RKO (cell line): ENCODE measurements around the gene MSX2.

Source experiments
- DNase-seq: peaks from one replicate; pipeline ENCODE4 v3.0.0-alpha.2; 2016; ENCODE audit warnings: low spot score

The MSX2 gene

DNA sequence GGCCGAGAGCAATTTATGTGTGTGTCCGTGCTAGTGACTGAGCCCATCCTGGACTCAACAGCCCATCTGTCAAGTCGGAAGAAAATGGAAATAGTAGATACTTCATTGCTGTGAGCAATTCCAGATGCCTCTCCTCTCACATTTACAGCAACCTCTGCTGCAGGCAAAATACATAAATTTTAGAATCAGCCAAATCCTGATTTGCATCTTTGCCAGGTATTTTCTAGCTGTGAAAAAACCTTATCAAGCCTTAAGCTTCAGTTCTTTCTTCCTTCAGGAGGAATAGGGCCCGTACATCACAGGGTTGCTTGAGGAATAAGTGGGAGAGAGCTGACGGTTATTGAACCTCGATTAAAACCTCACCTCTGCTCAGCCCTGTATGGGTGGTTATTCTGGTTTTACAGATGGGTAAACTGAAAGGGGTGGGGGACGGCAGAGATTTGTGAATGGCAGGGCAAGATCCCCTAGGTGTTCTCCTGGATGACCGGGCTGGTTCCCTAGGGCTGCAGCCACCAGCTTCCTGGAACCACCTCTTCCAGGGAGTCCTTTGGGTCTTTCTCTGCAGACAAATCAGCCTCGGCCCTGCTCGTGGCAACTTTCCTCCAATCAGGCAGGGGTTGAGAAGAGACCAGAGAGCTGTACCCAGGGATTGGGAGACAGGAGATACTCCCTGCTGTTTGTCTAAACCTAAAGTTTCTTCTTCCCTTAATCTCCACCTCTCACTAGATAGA, 5.3 kb upstream of the MSX2 start:
- no peak for DNase-seq

DNA sequence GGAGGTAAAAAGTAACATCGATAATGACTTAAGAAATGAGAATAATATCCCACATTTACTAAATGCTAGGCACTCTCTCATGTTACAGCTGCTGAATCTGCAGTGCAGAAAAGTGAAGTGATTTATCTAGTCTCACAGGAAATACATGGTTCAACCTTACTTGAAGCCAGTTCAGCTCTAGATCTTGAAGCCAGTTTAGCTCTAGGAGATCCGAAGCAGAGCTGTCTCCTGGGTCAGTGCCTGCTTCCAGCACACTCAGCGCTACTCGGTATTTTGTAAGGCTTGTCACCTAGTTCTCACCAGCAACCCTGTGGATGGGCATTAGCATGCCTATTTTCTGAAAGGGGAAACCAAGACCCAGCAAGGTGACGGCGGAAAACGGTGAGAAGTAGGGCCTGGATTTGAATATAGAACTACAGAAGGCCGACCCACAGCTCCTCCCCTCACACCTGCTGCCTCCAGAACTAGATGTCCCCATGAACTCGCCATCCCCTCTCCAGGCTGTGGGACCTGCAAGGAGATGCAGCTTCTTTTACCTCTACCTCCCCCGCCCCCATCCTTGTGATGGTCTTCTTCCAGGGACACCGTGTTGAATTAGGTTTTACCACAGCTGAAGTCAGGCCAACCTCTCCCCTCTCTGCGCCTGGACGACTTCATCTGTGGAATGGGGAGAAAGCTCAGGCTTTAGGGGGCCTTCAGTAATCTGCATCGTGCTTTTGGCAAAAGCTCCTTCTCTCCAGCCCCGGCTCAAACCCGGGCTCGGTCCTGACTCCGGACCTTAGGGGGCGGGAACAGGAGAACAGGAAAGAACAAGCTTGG, 4.4 kb upstream of the MSX2 start:
- no peak for DNase-seq

DNA sequence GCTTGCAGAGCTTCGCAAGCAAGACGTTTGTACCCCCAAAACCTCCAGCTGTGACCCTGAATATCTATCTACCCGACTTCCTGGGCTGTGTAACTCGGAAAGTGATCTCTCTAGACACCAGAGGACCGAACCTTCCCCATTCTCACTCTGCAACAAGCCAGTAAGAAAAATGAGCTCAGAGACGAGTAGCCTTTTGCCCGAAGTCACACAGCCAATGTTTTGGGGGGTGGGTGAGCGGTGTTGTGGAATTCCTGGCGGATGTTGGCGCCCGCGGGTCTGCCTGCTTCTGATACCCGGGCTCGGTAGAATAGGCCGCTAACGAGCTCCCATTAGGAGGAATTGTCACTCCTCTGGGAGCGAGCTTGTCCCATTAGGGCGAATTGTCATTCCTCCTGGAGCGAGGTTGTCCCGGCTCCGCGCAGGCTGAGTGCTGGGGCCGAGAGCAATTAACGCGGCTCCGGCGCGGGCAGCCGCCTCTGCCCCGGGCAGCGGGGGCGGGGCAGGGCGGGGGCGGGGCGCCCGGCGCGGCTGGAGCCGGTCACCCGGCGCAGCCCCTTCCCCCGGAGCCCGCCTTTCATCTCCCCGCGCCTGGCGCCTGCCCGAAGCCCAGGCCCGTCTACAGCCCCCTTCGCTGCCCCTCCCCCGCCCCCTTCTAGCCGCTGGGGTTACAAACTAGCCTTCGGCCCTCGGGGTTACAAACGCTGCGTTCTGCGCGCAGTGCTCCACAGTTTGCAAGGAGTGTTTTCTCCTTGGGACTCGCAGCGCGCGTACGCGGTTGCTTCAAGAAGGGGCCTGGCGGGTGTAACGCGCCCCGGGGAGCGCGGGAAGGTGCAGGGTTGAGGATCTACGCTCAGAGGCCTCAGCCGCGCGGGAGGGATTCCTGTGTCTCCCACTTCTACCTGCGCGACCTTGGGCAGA, 3.5 kb upstream of the MSX2 start:
- no peak for DNase-seq

DNA sequence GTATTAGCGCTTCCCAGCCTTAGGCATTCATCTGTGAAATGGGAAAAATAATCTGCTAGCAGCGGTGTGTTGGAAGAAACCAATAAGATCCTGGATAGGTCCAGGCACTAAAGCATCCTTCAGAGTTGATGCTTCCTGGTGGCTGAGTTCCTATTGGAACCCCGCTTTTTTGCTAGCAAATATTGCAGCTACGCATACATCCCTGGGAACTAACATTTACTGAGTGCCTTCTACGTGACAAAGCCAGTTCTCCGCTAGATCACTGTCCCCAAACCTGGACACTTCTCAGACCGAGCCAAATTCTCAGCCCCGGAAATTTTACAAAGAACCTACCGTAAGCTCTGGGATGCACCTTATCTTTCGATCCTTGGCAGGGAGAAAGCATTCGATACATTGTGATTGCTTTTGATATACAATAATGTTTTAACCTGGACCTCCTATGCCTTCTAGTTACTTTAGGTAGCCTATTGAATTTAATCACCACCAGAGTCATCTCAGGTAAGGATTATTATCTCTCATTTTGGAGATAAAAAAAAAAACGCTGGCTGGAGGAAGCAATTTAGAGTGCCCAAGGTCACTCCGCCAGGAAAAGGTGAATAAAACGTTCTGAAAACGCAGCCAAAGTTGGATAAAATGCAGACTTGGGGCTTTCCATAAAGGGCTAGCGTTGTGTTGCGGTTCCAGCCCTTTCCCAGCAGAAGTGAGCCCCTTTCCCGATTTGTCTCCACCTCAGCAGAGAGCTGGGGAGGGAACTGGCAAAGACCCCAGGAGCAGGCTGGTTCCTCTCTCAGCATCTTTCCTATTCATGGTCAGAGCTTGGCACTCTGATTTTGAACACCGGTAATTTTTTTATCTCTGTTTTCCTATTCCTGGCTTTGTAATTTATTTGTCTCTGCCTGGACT, 2.6 kb upstream of the MSX2 start:
- no peak for DNase-seq

DNA sequence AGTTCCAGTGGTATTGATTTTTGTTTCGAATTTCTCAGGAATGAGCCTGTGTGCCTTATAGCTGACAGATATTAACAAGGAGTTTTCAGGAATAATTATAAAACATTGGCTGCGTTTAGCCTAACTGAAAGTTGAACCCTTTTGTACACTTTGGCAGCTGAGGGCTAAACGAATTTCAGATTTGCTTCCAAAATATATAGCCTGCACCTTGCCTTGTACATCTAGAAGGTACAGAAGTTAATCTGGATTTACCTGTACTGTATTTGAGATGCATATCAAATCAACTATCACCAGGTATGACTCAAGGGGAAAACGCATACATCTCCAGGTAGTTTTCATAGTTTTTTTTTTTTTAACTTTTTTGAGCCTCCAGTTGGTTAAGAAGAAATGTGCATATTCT, 1.9 kb upstream of the MSX2 start:
- DNase-seq: no peak

DNA sequence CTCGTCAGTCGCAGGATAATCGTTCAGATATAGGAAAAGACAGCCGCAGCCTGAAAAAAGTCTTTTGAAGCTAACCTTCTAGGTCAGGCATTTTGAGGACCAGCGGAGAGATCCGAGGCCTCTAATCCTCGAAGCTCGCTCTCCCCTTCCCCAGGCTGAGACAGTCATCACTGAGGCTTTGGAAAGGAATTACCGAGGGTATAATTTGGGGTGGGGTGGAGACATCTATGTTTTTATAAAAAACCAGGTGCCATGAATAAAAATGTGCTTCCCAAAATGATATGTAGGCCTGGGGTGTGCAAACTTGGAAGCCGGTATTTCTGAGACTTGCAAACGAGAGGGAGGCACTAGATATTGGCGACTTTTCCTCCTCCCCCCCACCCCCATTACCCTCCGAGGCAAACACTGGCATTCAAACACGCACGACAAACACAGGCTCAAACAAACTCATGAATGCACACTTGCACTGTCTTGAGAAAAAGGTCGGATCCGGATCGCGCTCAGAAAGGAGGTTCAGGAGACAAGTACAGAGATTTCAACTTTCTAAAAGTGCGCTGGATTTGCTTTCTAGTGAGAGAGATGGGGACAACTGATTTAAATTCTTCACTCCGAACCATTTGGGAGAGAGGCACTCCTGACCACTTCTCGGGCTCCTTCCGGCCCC, 935 bp upstream of the MSX2 start:
- DNase-seq: no peak

DNA sequence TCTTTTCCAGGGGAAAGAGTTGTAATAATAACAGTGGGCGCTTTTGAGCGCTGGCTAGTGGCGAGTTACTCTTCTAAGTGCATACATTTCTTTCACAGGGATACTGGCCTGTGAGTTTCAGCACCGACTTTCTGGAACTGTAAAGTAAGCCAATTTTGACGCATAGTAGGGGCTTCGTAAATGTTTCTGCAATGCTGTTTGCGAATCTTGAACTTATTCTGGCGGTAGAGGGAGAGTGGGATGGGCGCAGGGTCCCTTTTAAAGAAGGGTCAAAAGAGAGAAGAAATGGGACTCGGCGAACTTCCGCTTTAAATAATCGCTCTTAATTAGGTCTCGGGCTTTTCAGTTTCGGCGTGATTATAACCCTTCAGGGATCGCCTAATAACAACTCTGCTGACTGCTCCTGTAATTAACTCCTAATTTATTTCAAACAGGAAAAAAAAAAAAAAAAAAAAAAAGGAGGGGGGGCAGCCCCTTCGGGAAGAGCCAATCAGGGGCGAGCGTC, 351 bp upstream of the MSX2 start:
- peak; percentile 44 for DNase-seq

DNA sequence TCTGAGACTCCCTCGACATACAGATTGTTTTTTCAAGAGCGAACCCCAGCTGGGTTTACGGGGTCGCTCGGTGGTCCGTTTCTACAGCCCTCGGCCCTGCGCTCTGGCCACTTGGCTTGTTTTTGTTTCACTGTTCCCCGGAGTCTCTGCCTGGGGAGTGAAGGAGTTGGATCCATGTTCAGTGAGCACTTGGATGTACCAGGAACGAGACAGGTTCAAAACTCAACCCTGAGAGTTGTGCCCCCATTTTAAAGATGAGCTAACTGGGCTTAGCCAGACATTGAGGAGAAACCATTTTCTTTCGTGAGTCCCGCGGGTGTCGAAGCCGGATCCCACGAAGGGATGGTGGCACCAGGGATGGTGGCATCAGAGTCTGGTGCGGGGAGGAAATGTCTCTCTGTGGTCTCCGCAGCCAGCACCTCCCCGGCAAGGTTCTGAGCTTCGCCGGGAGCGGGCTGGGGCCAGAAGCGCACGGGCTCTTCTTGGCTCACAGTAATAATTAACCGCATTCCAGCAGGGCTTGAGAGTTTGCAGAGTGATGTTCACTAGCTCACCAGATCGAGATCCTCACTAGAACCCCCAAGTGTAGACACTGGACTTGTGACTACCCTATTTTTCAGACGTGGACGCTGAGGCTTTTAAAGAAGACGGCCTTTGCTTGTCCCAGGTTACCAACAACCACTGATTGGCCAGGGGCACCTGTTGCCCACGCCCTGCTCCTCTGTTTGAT, 1.0 kb downstream of the MSX2 start:
- no peak for DNase-seq

DNA sequence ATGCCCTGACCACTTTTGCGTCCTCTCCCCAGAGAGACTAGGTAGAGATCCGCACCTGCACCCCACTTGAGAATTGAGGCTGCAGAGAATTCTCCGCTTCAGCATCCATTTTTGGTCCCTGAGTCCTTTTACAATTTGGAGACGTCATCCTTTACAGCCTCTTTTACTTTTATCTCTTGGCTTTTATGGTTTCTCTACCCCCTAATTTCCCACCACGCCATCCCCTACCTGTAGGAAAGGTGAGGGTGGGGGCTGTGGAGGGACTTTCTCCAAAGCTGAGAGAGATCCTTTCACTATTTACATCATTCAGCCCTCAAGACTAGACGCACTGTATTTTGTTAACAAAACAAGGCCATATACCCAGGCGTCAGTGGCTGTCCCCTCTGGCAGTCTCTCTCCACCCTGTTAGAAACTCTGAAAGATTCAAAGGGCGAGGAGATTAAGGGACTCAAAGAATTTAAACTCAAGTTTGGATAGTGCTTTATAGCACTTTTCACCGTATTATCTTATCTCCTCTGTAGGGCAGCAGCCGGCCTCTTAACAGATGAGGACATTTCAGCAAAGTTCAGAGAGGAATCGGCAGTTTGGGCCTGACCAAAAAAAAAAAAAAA, 1.7 kb downstream of the MSX2 start:
- no peak for DNase-seq

DNA sequence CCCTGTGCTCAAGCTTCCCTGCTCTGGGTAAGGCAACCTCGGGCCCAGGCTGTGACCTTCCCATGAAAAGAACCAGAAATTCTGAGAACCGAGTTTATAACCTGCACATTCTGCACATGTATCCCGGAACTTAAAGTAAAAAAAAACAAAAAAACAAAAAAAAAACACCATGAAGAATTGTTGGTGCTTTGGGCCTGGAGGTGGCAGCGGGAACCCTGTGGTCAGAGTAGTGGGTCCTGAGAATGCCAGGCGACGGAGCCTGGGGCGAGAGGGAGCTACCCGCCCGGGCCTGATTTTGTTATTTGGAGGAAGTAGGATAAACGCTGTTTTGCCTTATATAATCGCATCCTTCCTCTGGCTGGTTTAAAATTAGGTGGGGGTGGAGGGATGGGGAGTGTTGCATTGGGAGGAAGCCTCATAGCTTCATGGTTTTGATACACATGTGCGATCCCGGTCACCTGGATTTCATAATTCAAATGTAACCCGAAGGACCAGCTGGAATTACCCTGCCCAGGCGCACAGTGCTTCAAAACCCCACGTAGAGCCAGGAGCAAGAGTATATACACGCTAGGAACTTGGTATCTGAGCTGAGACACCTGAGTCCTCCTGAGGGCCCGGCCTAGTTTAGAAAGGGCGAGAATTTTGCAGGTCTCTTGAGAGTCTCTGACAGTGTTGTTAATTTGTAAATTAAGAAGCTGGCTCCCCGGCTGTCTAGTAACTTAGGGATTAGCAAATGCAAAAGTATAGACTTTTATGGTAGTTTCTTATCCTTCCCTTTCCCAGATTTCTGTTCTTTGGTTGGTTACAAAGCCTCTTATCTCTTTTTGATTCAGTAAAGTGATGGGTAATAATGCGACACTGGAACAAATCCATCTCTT, 2.8 kb downstream of the MSX2 start:
- no peak for DNase-seq

DNA sequence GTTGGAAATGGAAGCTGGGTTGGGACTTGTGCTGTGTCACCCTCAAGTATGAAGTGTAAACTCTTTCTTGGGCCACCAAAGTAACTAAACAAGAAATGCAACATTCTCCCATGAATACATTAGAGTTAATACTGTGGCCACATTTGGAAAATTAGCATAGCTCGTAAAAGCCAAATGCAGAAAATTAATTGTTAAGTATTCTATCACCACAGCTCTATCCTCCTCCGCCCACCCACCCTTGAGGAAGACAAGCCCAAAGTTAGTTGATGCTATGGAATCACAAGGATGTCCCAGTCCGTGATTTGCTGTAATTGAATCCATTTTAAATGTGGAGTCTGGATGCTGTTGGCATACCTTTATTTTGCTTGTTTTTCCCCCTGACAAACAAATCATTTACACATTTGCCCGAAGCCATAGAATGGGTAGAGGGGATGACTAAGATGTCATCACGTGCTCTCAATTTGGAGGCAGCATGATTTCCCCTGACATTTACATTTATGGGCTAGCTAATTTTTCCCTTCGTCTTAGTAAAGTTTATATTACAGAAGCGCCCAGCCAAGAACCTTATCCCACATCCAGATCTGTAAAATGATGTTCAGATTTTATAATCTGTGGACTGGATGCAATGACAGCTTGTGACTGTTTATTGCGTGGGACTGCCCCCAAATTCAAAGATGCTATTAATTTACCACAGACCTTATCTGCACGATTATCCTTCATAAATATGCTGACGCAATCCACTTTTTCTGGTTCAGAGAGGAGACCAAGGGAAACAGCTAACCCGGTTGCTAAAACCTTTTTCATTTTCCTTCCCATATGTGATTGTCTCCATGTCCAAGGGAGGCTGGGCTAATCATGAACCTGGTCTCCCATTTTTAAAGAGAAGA, 3.7 kb downstream of the MSX2 start:
- DNase-seq: no peak

DNA sequence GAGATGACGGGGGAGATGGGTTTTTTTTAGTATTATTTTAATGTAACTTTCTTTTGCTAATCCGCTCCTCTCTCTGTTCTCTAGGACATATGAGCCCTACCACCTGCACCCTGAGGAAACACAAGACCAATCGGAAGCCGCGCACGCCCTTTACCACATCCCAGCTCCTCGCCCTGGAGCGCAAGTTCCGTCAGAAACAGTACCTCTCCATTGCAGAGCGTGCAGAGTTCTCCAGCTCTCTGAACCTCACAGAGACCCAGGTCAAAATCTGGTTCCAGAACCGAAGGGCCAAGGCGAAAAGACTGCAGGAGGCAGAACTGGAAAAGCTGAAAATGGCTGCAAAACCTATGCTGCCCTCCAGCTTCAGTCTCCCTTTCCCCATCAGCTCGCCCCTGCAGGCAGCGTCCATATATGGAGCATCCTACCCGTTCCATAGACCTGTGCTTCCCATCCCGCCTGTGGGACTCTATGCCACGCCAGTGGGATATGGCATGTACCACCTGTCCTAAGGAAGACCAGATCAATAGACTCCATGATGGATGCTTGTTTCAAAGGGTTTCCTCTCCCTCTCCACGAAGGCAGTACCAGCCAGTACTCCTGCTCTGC, 4.8 kb downstream of the MSX2 start:
- DNase-seq: no peak

DNA sequence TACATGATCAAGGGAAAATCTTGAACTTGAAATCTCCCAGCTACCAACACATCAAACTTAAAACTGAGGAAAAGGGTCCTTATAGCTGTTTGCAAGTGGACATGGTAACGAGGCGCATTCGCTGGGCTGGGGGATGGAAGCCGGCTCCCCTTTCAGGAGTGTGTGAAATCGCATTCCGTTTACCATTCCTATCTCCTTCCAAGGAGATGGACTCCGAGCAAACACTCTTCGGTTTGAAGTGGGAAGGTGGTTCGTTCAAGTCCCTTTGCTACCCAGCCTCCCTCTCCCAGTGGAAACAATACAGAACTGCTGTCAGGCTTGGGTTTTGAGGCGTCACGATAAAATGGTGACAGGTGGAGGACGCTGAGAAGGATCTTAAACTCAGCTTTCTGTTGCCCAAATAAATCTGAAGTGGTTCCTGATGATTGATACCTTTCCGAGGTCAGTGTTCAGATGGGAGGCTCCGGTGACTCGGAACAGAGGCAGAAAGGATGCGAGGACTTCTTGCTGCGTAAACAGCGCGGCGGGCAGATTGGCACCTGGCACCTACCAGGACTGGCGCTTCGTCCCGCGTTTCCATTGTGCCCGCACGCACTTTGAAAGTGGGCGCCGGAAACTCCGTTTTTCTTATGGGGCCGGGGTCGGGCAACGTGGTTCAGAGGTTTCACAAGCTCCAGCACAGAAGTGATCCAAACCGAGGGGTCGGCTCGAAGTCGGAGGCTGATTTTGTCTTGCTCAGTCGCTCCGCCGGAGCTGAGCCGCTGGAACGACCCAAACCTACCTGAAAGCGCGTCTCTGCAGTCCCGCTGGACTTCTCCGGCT, 7.0 kb downstream of the MSX2 start:
- DNase-seq: no peak

DNA sequence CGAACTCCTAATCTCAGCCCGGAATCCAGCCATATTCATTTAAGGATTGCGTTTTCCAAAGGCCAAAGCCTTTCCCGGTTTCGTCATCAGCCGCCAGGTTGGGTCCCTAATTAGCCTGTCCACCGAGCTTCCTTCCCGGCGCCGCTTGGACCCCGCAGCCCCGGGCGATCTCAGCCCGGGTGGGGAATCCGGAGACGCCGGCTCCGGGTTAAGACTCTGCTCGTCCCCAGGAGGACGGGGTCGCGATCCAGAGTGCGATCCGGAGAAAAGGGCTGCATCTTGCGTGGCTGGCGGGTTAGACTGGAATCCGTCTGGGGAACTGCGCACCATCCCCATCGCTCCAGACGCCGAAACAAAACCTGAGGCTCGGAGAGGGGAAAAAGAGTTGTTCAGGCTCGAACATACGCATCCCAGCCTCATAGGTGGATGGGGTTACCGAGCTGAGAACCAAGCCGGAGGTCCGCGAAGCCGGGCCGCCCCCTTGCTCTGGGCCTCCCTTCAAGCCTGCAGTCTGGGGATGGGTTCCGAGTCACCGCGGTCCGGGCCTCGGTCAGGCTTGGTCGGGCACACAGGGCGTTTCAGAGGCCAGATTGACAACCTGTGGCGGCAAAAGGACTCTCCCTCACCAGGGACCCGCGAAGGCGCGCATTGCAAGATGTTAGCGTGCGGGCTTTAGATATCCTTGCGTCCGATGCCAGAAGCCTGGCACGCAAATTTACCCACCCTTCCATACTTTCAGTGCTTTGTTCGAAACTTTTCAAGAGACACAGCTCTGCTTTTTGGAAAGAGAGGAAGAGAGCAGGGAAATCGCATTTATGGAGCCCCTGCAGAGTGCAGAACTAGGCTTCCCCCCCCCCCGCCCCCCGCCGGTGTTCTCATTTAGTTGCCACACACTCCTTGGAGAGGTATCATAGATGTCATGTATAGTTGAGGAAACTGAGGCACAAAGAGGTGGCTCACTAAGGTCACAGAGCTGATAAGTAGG, 7.9 kb downstream of the MSX2 start:
- DNase-seq: no peak

DNA sequence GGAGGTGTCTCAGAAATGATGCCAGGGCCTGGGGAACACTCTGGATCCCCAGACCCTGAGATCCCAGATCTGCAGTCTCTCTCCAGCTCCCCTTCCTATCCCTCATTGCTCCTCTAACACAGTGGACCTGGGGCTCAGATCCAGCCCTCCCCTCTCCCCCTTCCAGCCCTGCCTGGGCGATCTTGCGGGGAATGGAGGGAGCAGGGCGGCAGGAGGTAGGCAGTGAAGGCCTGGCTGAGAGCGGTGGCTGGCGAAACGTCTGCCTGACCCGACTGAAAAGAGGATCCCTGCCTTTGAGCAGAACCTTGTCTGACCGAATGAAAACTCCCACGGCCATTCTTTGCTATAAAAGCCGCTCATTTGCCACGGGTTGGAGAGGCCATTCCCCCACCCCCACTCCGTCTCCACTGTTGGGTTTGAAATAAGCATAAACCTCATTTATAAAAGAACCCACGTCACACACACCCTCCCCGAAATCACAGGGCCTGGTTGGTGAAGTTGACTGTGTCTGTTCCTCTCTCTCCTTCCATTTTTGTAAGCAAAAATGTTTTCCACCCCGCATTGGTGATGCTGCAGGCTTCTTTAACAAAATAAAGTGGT, 8.8 kb downstream of the MSX2 start:
- DNase-seq: no peak
